RPMI8226 (cell line): ENCODE measurements around the gene TTYH3.
A peak's percentile ranks its signal among the peaks of the same experiment; 100 is the strongest.
"Not testable (repeated sequence)": the region's sequence is repeated elsewhere in the genome, so short reads cannot be mapped to it uniquely, and the experiment has no call there.

Experiments used
- DNase-seq: peaks from one replicate; pipeline ENCODE4 v3.0.0-alpha.2; 2015

TTYH3 gene

GRCh38 chr7:2689951-2690705, 58.3 kb downstream of the TTYH3 start:
- DNase-seq: no peak

GRCh38 chr7:2691011-2691707, 59.4 kb downstream of the TTYH3 start:
- no peak for DNase-seq

GRCh38 chr7:2691932-2692439, 60.2 kb downstream of the TTYH3 start:
- not testable (repeated sequence) for DNase-seq

GRCh38 chr7:2692543-2692942, 60.8 kb downstream of the TTYH3 start:
- DNase-seq: no peak

GRCh38 chr7:2693420-2694121, 61.8 kb downstream of the TTYH3 start:
- DNase-seq: not testable (repeated sequence)

GRCh38 chr7:2694122-2694436, 62.3 kb downstream of the TTYH3 start:
- not testable (repeated sequence) for DNase-seq

GRCh38 chr7:2698581-2699288, 66.9 kb downstream of the TTYH3 start:
- peak; percentile 27 for DNase-seq

GRCh38 chr7:2699289-2699620, 67.5 kb downstream of the TTYH3 start:
- DNase-seq: no peak

- DNase-seq: no peak
Measured at GRCh38 chr7:2700141-2700850, 68.5 kb downstream of the TTYH3 start.

- no peak for DNase-seq
Measured at GRCh38 chr7:2701424-2701823, 69.6 kb downstream of the TTYH3 start.

- DNase-seq: peak; percentile 44
Measured at GRCh38 chr7:2701832-2702593, 70.2 kb downstream of the TTYH3 start.

GRCh38 chr7:2702594-2702957, 70.8 kb downstream of the TTYH3 start:
- DNase-seq: no peak

- DNase-seq: no peak
Measured at GRCh38 chr7:2705371-2706096, 73.7 kb downstream of the TTYH3 start.

GRCh38 chr7:2706685-2707126, 74.9 kb downstream of the TTYH3 start:
- DNase-seq: no peak

- no peak for DNase-seq
Measured at GRCh38 chr7:2707481-2707880, 75.7 kb downstream of the TTYH3 start.

GRCh38 chr7:2708041-2708440, 76.3 kb downstream of the TTYH3 start:
- no peak for DNase-seq

GRCh38 chr7:2708547-2709310, 76.9 kb downstream of the TTYH3 start:
- no peak for DNase-seq

- DNase-seq: peak; percentile 89
Measured at GRCh38 chr7:2709553-2710285, 77.9 kb downstream of the TTYH3 start.

GRCh38 chr7:2710286-2710655, 78.5 kb downstream of the TTYH3 start:
- no peak for DNase-seq
